ENCODE measurements around the gene SCT. TPM values are rescaled to one million over a fixed set of nuclear protein-coding genes. Genes with fewer than 3 reads are reported as not detected.

Gene SCT
- total and polyA plus RNA-seq, 2 of the 8 experiments (the other 6 are each of a cell fraction or from before 2014, with no cell fraction given): 1.7 to 2.0 TPM

DNA sequence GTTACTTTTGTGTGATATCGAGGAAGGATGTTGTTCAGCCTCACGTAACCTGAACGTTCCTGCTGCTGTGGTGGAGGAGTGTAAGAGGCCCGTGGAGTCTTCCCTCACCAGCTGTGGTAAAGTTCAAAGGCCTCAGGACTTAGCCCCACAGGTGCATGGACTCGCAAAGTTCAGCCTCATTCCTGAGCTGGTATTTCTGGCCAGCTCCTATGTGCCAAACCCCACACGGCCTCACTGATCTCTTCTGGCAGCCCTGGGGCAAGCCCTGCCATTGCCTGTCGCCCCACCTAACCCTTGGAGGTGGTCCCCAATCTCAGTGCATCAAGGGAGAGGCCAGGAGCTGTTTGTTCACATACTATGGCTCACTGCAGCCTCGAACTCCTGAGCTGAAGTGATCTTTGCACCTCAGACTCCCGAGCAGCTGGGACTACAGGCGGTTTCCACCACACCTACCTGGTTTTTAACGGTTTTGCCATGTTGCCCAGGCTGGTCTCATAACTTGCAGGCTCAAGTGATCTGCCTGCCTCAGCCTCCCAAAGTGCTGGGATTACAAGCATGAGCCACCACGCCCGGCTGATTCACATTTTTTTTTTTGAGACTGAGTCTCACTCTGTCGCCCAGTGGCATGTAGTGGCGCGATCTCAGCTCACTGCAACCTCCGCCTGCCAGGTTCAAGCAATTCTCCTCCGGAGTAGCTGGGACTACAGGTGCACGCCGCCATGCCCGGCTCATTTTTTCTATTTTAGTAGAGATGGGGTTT is 48.5 kb downstream of the SCT start (continued):
- TF ChIP-seq PHF8 (conservative IDR thresholded peaks at IDR 0.05; ENCODE audit: low read depth, low read length): no peak
- no peak for TF ChIP-seq TAF1 (IDR thresholded peaks at IDR 0.05; ENCODE audit: low read depth, low read length)
- TF ChIP-seq RFX5 (IDR thresholded peaks at IDR 0.05; ENCODE audit: borderline replicate concordance, low read depth, low read length): no peak
- no peak for TF ChIP-seq RNF2 (IDR thresholded peaks at IDR 0.05; ENCODE audit: borderline replicate concordance, low read depth, low read length, missing control alignments, poor library complexity, severe bottlenecking)
- TF ChIP-seq, protein P1, sequence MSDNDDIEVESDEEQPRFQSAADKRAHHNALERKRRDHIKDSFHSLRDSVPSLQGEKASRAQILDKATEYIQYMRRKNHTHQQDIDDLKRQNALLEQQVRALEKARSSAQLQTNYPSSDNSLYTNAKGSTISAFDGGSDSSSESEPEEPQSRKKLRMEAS (IDR thresholded peaks at IDR 0.05): no peak
- no peak for TF ChIP-seq GTF2F1 (IDR thresholded peaks at IDR 0.05; ENCODE audit: borderline replicate concordance, low read depth, low read length)
- TF ChIP-seq CHD1 (IDR thresholded peaks at IDR 0.05; ENCODE audit: low read depth, low read length): no peak
